Activated naive CD8-positive, alpha-beta T cell treated with anti-CD3 and anti-CD28 coated beads for 36 hours (primary cell): Measurements from ENCODE around the gene ANO10. TPM values are rescaled to one million over a fixed set of nuclear protein-coding genes. Genes with fewer than 3 reads are reported as not detected.
"Not testable (repeated sequence)": the region's sequence is repeated elsewhere in the genome, so short reads cannot be mapped to it uniquely, and the experiment has no call there.

Source experiments
- DNase-seq: peaks from one replicate; pipeline ENCODE4 v3.0.0; 2021
- H3K27ac Mint-ChIP-seq: one replicate; pipeline ENCODE4 v1.8.0; 2022; ENCODE audit warnings: mild to moderate bottlenecking, moderate library complexity, mixed read lengths
- H3K27me3 Mint-ChIP-seq: one replicate; pipeline ENCODE4 v1.8.0; 2022; ENCODE audit warnings: mild to moderate bottlenecking, mixed read lengths
- H3K36me3 Mint-ChIP-seq: one replicate; pipeline ENCODE4 v1.8.0; 2021; ENCODE audit warnings: mild to moderate bottlenecking, mixed read lengths
- H3K4me1 Mint-ChIP-seq: one replicate; pipeline ENCODE4 v1.8.0; 2021; ENCODE audit warnings: mixed read lengths
- H3K4me3 Mint-ChIP-seq: one replicate; pipeline ENCODE4 v1.8.0; 2022; ENCODE audit warnings: mild to moderate bottlenecking, moderate library complexity, mixed read lengths
- H3K9me3 Mint-ChIP-seq: one replicate; pipeline ENCODE4 v1.8.0; 2022; ENCODE audit warnings: mixed read lengths
- total RNA-seq, 2 experiments: library from RNA; stranded (reverse); gene quantifications; one replicate each; pipeline ENCODE4 v1.2.3, GENCODE V29; 2021

ANO10 gene
- total RNA-seq, 2 experiments from 2014 or later: 7.5 to 10.1 TPM

DNA sequence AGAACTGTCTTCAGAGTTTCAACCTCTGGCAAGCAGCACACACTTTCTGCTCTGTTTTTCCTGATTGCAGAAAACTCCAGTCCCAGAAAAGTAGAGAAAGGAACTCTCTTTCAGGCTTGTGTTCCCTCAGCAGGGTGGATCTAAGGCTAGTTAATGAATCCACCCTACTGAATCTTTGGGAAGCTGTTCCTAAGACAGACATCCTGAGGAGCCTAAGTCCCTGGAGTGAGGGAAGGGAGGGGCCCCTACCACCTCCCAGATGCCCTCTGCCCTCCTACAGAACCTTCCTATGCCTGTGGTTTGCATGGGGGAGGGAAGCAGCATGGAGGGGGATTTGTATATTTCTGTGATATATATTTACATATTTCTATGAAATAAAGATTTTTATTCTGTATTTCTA is 124.4 kb downstream of the ANO10 start:
- no peak overlapping the region for H3K4me3 Mint-ChIP-seq
- H3K27ac Mint-ChIP-seq: peak overlapping the region; percentile 80
- peaks cover 2% of the 10 kb centered on the region for H3K9me3 Mint-ChIP-seq
- peaks cover 9% of the 10 kb centered on the region for H3K36me3 Mint-ChIP-seq
- no peaks in the 10 kb centered on the region for H3K27me3 Mint-ChIP-seq
- H3K4me1 Mint-ChIP-seq: peaks cover 53% of the 10 kb centered on the region
- no peak for DNase-seq

- Mint-ChIP-seq H3K4me1 (peaks cover 55% of the 10 kb centered on the region), H3K4me3 (no peak overlapping the region), H3K36me3 (peaks cover 11% of the 10 kb centered on the region), H3K27me3 (no peaks in the 10 kb centered on the region), H3K9me3 (no peaks in the 10 kb centered on the region), H3K27ac (peak overlapping the region; percentile 80)
- DNase-seq: no peak
Observed at GRCh38 chr3:43496740-43497375, 125.0 kb downstream of the ANO10 start.

DNA sequence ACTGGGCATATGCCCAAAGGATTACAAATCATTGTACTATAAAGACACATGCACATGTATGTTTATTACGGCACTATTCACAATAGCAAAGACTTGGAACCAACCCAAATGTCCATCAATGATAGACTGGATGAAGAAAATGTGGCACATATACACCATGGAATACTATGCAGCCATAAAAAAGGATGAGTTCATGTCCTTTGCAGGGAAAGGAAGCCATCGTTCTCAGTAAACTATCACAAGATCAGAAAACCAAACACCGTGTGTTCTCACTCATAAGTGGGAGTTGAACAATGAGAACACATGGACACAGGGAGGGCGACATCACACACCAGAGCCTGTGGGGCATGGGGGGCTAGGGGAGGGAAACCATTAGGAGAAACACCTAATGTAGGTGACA is 128.9 kb downstream of the ANO10 start:
- H3K27me3 Mint-ChIP-seq, H3K27ac Mint-ChIP-seq, H3K36me3 Mint-ChIP-seq, DNase-seq, H3K9me3 Mint-ChIP-seq, H3K4me3 Mint-ChIP-seq: not testable (repeated sequence)
- peaks cover 36% of the 10 kb centered on the region for H3K4me1 Mint-ChIP-seq

GRCh38 chr3:43491807-43492206 is 130.0 kb downstream of the ANO10 start:
- not testable (repeated sequence) for H3K27me3 Mint-ChIP-seq, H3K9me3 Mint-ChIP-seq, H3K4me3 Mint-ChIP-seq, DNase-seq
- peaks cover 11% of the 10 kb centered on the region for H3K36me3 Mint-ChIP-seq
- peaks cover 28% of the 10 kb centered on the region for H3K4me1 Mint-ChIP-seq
- peak overlapping the region; percentile 32 for H3K27ac Mint-ChIP-seq

GRCh38 chr3:43490640-43491185 is 131.1 kb downstream of the ANO10 start:
- H3K9me3 Mint-ChIP-seq: peaks cover 2% of the 10 kb centered on the region
- H3K4me3 Mint-ChIP-seq: no peak overlapping the region
- H3K4me1 Mint-ChIP-seq: peaks cover 25% of the 10 kb centered on the region
- H3K36me3 Mint-ChIP-seq: peaks cover 9% of the 10 kb centered on the region
- DNase-seq: no peak
- peaks cover 3% of the 10 kb centered on the region for H3K27me3 Mint-ChIP-seq
- no peak overlapping the region for H3K27ac Mint-ChIP-seq

DNA sequence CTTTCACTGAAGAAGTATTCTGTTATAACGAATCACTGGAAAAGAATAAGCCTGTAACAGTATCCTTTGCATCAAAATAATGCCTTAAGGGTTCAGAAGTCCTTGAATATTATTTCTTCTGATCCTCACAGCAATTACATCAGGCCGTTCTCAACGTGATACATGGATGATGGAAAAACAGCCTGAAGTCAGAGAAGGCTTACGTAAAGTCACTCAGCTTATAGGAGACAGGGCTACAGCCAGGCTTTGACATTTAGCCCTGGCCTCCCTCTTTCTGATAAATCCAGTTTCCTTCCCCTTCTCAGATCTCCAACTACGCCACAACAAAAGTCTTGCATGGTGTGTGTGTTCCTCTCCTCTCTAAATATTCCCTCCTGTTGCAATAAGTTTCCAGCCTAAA is 131.9 kb downstream of the ANO10 start:
- H3K27ac Mint-ChIP-seq: no peak overlapping the region
- H3K4me3 Mint-ChIP-seq: no peak overlapping the region
- no peak for DNase-seq
- peaks cover 3% of the 10 kb centered on the region for H3K27me3 Mint-ChIP-seq
- peaks cover 9% of the 10 kb centered on the region for H3K36me3 Mint-ChIP-seq
- H3K4me1 Mint-ChIP-seq: peaks cover 25% of the 10 kb centered on the region
- peaks cover 6% of the 10 kb centered on the region for H3K9me3 Mint-ChIP-seq

GRCh38 chr3:43485931-43486330 is 135.9 kb downstream of the ANO10 start:
- DNase-seq: no peak
- Mint-ChIP-seq H3K9me3 (peaks cover 20% of the 10 kb centered on the region), H3K36me3 (peaks cover 7% of the 10 kb centered on the region), H3K4me3 (no peak overlapping the region), H3K27me3 (peaks cover 3% of the 10 kb centered on the region), H3K27ac (no peak overlapping the region), H3K4me1 (peaks cover 25% of the 10 kb centered on the region)

- Mint-ChIP-seq H3K27me3 (no peaks in the 10 kb centered on the region), H3K9me3 (peaks cover 20% of the 10 kb centered on the region), H3K4me1 (peaks cover 17% of the 10 kb centered on the region), H3K27ac (no peak overlapping the region), H3K36me3 (peaks cover 7% of the 10 kb centered on the region), H3K4me3 (no peak overlapping the region)
- DNase-seq: no peak
Observed at GRCh38 chr3:43484926-43485488, 136.8 kb downstream of the ANO10 start.

DNA sequence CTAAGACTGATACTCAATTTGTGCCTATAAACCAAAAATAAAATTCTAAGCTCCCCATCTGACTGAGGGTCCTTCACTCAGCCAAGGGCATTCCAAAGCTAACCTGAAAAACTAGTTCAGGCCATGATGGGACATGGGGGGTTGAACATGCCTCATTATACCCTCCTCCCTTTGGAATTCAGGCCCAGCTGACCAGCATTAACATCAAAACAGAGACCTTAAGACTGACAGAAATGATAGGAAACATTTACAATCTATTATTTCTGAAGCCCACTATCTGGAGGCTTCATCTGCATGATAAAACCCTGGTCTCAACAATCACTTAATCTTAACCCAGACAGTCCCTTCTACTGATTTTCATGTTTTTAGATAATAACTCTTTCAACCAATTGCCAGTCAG is 140.4 kb downstream of the ANO10 start:
- peaks cover 25% of the 10 kb centered on the region for H3K9me3 Mint-ChIP-seq
- DNase-seq: no peak
- H3K4me3 Mint-ChIP-seq: no peak overlapping the region
- peaks cover 39% of the 10 kb centered on the region for H3K4me1 Mint-ChIP-seq
- no peak overlapping the region for H3K27ac Mint-ChIP-seq
- H3K36me3 Mint-ChIP-seq: peaks cover 18% of the 10 kb centered on the region
- no peaks in the 10 kb centered on the region for H3K27me3 Mint-ChIP-seq

- peaks cover 18% of the 10 kb centered on the region for H3K9me3 Mint-ChIP-seq
- H3K27ac Mint-ChIP-seq, DNase-seq, H3K27me3 Mint-ChIP-seq, H3K4me3 Mint-ChIP-seq: not testable (repeated sequence)
- peaks cover 18% of the 10 kb centered on the region for H3K36me3 Mint-ChIP-seq
- peaks cover 39% of the 10 kb centered on the region for H3K4me1 Mint-ChIP-seq
Observed at GRCh38 chr3:43478839-43479238, 143.0 kb downstream of the ANO10 start.

DNA sequence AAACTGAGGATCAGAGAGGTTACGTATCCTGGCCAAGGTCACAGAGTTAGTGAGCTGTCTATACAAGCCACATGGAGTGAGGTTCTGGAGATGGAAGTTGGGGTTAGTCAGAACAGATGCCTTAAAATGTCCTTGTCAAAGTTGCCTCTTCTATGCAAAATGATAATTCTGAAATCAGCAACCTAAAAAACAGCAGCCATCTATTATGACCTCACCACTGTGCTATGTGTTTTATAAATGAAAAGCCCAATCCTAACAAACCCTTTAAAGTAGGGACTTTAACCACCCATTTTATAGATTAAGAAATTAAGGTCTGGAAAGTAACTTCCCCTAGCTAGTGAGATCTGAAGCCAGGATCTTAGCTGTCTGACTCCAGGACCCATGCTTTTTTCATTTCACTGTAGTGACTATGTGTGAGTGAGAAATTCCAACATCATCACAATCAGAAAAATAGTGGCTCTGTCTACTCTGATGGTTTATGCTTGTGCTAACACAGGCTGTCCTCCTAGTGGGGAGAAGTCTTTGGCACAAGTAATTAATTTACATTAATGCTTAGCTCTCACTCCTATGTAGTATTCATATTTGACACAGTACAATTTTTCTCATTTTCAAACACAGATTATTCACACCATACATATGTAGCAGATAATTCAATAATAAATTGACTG is 143.6 kb downstream of the ANO10 start:
- Mint-ChIP-seq H3K27ac (peak overlapping the region; percentile 91), H3K4me3 (no peak overlapping the region), H3K27me3 (no peaks in the 10 kb centered on the region), H3K9me3 (peaks cover 15% of the 10 kb centered on the region), H3K4me1 (peaks cover 41% of the 10 kb centered on the region), H3K36me3 (peaks cover 18% of the 10 kb centered on the region)
- DNase-seq: no peak

DNA sequence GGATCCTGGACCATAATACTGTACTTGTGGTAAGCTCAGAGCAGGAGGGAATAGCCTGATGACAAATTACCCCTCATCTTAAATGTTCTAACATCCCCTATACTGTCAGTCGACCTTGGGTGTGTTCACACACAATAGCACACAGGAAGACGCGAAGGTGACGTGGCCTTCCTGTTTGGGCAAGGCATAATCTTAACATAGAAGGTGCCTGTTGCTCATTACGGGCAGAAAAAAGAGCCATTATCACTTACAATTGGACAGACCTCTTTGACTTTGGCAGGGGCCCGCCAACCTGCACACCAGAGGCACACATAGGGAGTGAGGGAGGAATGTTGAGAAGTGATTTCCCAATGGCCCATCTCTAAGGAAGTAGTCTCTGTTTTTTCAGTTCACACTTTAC is 144.2 kb downstream of the ANO10 start:
- H3K27me3 Mint-ChIP-seq: no peaks in the 10 kb centered on the region
- peaks cover 37% of the 10 kb centered on the region for H3K4me1 Mint-ChIP-seq
- peak overlapping the region; percentile 91 for H3K27ac Mint-ChIP-seq
- peaks cover 13% of the 10 kb centered on the region for H3K9me3 Mint-ChIP-seq
- H3K4me3 Mint-ChIP-seq: peak overlapping the region; percentile 32
- DNase-seq: peak; percentile 39
- peaks cover 18% of the 10 kb centered on the region for H3K36me3 Mint-ChIP-seq

DNA sequence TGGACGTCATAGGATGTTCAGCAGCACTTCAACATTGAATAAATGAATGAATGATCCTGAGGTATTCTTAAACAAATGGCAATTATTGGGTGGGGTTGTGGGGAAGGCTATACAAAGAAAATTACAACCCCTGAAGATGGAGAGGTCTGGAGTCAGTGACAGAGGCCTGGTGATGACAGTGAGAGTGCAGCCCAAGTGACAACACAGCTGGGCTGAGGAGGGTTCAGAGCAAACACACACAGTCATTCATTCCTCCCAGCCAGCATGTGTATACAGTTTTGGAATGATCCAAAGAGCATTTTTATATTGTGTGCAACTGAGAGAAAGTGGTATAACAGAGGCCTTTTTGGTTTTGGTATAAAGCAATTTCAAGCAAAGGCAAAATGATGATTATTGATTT is 148.1 kb downstream of the ANO10 start:
- H3K27me3 Mint-ChIP-seq: no peaks in the 10 kb centered on the region
- no peak for DNase-seq
- peaks cover 10% of the 10 kb centered on the region for H3K36me3 Mint-ChIP-seq
- peak overlapping the region; percentile 9 for H3K27ac Mint-ChIP-seq
- peaks cover 8% of the 10 kb centered on the region for H3K9me3 Mint-ChIP-seq
- no peak overlapping the region for H3K4me3 Mint-ChIP-seq
- H3K4me1 Mint-ChIP-seq: peaks cover 26% of the 10 kb centered on the region

- H3K27me3 Mint-ChIP-seq: no peaks in the 10 kb centered on the region
- no peak for DNase-seq
- H3K9me3 Mint-ChIP-seq: peaks cover 8% of the 10 kb centered on the region
- H3K36me3 Mint-ChIP-seq: peaks cover 10% of the 10 kb centered on the region
- peaks cover 22% of the 10 kb centered on the region for H3K4me1 Mint-ChIP-seq
- H3K4me3 Mint-ChIP-seq: no peak overlapping the region
- H3K27ac Mint-ChIP-seq: no peak overlapping the region
Observed at GRCh38 chr3:43473244-43473643, 148.6 kb downstream of the ANO10 start.

DNA sequence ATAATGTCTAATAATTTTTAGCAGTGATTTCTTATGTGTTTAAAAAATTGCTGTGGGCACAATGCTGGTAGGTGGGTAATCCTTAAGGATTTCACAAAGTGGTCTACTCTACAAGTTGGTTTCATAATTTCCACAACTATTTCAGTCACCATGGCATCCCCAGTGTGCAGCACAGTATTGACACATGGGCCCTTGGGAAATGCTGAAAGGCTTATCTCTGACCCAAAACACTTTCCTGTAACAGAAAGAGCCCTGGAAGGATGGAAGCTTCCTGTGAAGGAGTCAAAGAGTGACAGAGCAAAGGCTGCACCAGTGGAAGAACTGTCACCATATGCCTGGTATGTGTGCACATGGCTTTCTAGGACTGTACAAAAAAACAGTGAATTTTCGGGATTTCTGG is 153.7 kb downstream of the ANO10 start:
- H3K27ac Mint-ChIP-seq: no peak overlapping the region
- H3K36me3 Mint-ChIP-seq: peaks cover 11% of the 10 kb centered on the region
- DNase-seq: no peak
- H3K4me1 Mint-ChIP-seq: peaks cover 5% of the 10 kb centered on the region
- no peak overlapping the region for H3K4me3 Mint-ChIP-seq
- H3K9me3 Mint-ChIP-seq: peaks cover 5% of the 10 kb centered on the region
- no peaks in the 10 kb centered on the region for H3K27me3 Mint-ChIP-seq
